ENCODE data around the gene VEGFA. TPM values are rescaled to one million over a fixed set of nuclear protein-coding genes. Genes with fewer than 3 reads are reported as not detected.

The VEGFA gene
- total RNA-seq, 1 donor from 2014 or later = 136 TPM

- no peak for DNase-seq (ENCODE audit: extremely low spot score, unreplicated experiment)
- Mint-ChIP-seq H3K4me3 (no peak overlapping the region), H3K27me3 (peaks cover 13% of the 10 kb centered on the region), H3K36me3 (no peaks in the 10 kb centered on the region), H3K9me3 (no peaks in the 10 kb centered on the region), H3K4me1 (ENCODE audit: unreplicated experiment) (peaks cover 15% of the 10 kb centered on the region), H3K27ac (no peak overlapping the region)
- TF ChIP-seq CTCF (conservative IDR thresholded peaks at IDR 0.05) = no peak
Observed at GRCh38 chr6:43757966-43758616, 11.9 kb upstream of the VEGFA start.

- Mint-ChIP-seq H3K36me3 (no peaks in the 10 kb centered on the region), H3K4me1 (ENCODE audit: unreplicated experiment) (peaks cover 19% of the 10 kb centered on the region), H3K27ac (no peak overlapping the region), H3K9me3 (no peaks in the 10 kb centered on the region), H3K27me3 (peaks cover 13% of the 10 kb centered on the region), H3K4me3 (no peak overlapping the region)
- DNase-seq (ENCODE audit: extremely low spot score, unreplicated experiment) = no peak
- TF ChIP-seq CTCF (conservative IDR thresholded peaks at IDR 0.05) = peak; percentile 72
Observed at GRCh38 chr6:43758617-43759050, 11.4 kb upstream of the VEGFA start.

- Mint-ChIP-seq H3K36me3 (no peaks in the 10 kb centered on the region), H3K4me3 (no peak overlapping the region), H3K27me3 (peaks cover 10% of the 10 kb centered on the region), H3K4me1 (ENCODE audit: unreplicated experiment) (peaks cover 24% of the 10 kb centered on the region), H3K9me3 (no peaks in the 10 kb centered on the region), H3K27ac (peak overlapping the region; percentile 0)
- TF ChIP-seq CTCF (conservative IDR thresholded peaks at IDR 0.05) = no peak
- no peak for DNase-seq (ENCODE audit: extremely low spot score, unreplicated experiment)
Observed at GRCh38 chr6:43759136-43759906, 10.7 kb upstream of the VEGFA start.

- Mint-ChIP-seq H3K27me3 (peaks cover 10% of the 10 kb centered on the region), H3K4me3 (no peak overlapping the region), H3K4me1 (ENCODE audit: unreplicated experiment) (peaks cover 28% of the 10 kb centered on the region), H3K9me3 (no peaks in the 10 kb centered on the region), H3K36me3 (no peaks in the 10 kb centered on the region), H3K27ac (peak overlapping the region; percentile 0)
- DNase-seq (ENCODE audit: extremely low spot score, unreplicated experiment) = no peak
- TF ChIP-seq CTCF (conservative IDR thresholded peaks at IDR 0.05) = no peak
Observed at GRCh38 chr6:43759907-43760206, 10.2 kb upstream of the VEGFA start.

- Mint-ChIP-seq H3K27ac (peak overlapping the region; percentile 0), H3K27me3 (peaks cover 7% of the 10 kb centered on the region), H3K36me3 (no peaks in the 10 kb centered on the region), H3K4me3 (no peak overlapping the region), H3K4me1 (ENCODE audit: unreplicated experiment) (peaks cover 31% of the 10 kb centered on the region), H3K9me3 (no peaks in the 10 kb centered on the region)
- no peak for TF ChIP-seq CTCF (conservative IDR thresholded peaks at IDR 0.05)
- no peak for DNase-seq (ENCODE audit: extremely low spot score, unreplicated experiment)
Observed at GRCh38 chr6:43760210-43761168, 9.5 kb upstream of the VEGFA start.

All from type B pancreatic cell (in vitro differentiated cells).